NOMO-1 treated with dmso at 0.1 percent for 144 hours (cell line): Measurements from ENCODE around the gene PET100.
A peak's percentile ranks its signal among the peaks of the same experiment; 100 is the strongest.

Source experiments
- DNase-seq: peaks from one replicate; lab custom pipeline; 2025; ENCODE audit not compliant: unreplicated experiment; lab: John Stamatoyannopoulos, UW

Gene PET100, protein sequence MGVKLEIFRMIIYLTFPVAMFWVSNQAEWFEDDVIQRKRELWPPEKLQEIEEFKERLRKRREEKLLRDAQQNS

DNA sequence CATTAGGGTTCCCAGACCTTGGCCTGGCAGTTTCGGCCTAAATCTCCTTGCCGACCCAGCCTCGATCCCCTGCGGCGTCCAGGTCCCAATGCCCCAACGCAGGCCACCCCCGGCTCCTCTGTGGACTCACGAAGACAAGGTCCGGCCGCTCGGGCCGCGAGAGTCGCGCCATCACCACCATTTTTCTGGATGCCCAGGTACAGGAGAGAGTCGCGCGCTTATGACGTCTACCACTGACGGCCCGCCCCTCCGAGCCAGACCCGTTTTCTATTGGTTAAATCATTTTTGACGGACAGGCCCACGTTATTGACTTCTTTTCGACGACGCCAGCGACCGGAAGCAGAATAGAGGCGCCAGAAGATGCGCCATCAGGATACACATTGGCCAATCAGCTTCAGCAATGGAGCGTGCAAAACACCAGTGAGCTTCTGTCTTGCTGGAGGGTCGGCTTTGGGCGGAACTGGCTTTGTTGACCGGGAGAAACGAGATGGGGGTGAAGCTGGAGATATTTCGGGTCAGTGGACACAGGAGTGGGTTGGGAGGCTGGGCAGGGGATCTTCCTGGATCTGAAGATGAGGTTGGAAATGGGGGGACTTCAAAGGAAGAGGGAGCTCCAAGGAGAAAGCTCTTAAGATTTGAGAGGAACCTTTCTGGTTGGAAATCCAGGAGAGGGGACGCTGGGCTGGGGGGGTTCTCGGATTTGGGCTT, at the start of gene PET100, which contains the start of gene XAB2:
Gene PET100, plus strand, starts transcription at position 447 of the 708 bp plus-strand sequence. Its CDS starts 41 bp downstream, at position 488.
Gene XAB2, minus strand, starts transcription at position 199 of the 708 bp plus-strand sequence. Its CDS starts 18 bp downstream, at position 181.
- peak; percentile 96 for DNase-seq

DNA sequence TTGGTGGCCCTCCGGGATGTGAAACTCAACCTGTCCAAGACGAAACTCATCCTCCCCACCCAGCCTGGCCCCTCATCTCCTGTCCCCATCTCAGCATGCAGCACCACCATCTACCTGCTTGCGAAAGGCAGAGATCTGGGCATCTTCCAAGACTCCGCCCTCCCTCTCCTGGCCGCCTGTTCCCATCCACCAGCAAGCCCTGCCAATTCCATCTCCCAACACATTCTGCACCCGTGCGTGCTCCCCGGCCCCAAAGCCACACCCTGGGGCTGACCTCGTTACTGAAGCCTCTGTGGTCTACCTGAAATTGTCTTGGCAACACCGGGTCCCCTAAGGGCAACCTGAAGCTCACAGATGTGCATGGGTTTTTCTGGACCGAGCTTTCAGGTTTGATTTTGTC, 47.1 kb upstream of the PET100 start:
- no peak for DNase-seq

DNA sequence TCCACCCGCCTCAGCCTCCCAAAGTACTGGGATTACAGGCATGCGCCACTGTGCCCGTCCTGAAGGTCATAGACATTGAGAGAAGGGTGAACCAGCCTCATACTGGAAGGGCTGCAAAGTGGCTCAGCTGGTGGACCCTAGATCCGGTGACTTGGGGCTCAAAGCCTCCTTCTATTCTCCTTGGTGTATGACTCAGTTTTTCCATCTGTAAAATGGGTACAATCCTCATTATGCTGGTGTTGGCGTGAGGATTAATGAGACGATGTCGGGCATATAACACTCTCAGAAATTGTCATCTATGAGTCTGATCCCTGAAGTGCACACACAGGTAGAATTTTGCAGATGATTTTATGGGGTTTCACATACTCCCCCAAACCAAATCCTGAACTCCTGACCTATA, 39.8 kb upstream of the PET100 start:
- no peak for DNase-seq

DNA sequence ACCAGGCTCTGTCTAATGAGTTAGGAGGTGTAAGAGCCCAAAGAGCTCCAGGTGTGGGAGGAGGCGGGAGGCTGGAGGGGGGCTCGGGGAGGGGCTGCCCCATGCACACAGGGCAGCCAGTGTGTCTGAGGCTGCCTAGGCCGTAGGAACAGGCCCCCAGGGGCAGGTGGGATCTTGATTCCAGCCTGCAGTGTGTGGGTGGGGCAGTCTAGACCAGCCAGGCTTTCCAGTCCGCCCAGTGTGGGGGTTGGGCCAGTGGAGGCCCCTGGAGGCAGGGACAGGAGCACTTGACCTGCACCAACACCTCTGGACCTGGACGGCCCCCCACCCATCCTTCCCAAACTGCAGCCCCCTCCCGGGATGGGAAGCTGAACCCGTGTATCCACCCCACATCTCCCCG, 39.3 kb upstream of the PET100 start:
- no peak for DNase-seq

DNA sequence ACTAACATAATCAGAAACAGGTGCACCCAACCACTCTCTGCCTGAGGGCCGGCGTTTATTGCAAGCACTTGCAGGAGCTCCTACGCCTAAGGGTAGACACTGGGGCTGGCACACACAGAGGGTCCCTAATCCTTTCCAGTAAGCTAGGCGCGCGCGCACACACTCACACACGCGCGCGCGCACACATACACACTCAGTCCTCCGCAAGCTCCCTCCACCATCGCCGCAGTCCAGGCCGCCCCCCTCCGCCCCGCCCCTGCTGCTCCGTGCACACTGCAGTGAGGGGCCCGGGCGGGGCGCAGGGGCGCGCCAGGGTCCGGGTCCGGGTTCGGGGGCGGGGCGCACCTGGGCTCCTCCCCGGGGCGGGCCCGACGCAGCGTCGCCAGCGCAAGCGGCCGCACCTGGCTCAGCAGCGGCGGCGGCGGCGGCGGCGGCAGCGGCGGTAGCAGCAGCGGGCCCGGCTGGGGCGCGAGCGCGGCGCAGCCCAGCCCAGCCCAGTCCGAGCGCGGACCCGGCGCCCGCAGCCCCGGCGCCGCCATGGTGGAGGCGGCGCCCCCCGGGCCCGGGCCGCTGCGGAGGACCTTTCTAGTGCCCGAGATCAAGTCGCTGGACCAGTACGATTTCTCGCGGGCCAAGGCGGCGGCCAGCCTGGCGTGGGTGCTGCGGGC, 34.0 kb upstream of the PET100 start, which contains the start of gene CAMSAP3:
Gene CAMSAP3, plus strand, starts transcription at position 398 of the 668 bp plus-strand sequence. Its CDS starts 140 bp downstream, at position 538.
- DNase-seq = peak; percentile 20

DNA sequence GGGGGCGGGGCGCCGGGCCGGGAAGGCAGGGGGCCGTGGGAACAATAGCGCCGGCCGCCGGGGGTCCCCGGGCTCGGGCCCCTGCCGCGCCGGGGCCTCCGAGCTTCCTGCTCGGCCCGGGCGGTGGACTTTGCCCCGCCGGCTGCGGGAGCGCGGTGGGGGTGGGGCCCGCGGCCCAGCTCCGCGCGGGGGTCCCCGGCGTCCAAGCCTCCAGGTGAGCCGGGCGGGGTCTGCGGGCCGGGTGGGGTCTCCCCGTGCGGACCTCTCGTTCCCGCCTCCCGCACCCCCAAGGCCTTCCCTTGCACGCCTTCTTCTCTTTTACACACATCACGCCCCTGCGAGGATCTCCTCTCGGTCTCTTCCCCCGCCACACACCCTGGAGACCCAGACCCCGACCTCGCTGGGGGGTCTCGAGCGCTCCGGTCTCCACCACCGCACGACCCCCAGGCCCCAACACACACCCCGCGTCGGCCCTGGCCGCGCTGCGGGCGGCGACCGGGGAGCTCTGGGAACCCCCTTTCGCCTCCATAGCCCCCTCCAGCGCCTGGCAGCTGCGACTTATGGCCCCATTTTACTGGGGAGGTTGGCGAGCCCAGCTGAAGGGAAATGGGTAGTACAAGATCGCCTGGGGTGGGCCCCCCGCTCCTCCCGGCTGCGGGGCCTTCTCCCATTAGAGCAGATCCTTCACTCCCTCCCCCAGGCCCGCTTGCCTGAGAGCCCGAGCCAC, 33.2 kb upstream of the PET100 start:
- no peak for DNase-seq

DNA sequence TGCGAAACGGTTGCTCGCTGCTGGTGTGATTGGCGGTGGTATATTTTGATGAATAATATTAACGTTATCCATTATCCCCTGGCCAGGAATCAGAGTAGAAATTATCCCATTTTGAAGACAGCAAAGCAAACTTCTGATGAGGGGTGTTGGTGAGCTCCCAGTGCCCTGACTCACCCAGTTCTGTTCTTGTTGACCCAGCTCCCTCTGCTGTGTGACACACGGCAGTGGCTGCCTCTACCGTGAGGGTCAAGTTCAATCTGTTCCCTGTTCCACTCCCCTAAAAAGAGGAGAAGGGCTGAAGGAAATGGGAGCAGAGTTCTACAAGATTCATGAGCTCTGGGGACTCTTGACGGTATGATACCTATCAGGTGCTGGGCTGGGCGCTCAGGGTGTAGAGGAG, 31.9 kb upstream of the PET100 start:
- DNase-seq = no peak

DNA sequence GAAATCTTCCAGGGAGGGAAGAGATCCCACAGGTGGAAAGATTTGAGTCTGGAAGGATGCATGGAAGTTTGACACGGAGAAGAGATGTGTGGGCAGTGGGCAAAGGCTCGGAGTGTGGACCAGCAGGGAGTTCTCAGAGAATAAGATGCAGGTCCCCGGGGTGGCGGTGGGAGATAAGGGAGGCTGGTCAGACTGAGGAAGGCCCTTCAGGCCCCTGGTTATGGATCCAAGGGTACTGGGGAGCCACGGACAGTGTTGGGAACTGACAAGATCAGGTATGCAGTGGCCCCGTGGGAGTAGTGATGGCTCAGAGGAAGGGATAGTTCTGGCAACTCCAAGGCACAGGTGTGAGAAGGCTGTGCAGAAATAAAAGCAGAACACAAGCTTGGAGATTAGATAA, 31.4 kb upstream of the PET100 start:
- no peak for DNase-seq

DNA sequence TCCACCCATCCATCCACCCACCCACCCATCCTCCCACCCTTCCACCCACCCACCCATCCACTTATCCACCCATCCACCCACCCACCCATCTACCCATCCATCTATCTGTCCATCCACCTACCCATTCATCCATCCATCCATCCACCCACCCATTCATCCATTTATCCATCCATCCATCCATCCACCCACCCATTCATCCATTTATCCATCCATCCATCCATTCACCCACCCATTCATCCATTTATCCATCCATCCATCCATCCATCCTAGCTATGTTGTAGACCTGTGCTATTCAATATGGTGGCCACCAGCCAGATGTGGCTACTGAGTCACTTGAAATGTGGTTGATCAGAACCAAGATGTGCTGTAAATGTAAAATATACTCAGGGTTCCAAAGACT, 28.9 kb upstream of the PET100 start:
- DNase-seq = no peak

DNA sequence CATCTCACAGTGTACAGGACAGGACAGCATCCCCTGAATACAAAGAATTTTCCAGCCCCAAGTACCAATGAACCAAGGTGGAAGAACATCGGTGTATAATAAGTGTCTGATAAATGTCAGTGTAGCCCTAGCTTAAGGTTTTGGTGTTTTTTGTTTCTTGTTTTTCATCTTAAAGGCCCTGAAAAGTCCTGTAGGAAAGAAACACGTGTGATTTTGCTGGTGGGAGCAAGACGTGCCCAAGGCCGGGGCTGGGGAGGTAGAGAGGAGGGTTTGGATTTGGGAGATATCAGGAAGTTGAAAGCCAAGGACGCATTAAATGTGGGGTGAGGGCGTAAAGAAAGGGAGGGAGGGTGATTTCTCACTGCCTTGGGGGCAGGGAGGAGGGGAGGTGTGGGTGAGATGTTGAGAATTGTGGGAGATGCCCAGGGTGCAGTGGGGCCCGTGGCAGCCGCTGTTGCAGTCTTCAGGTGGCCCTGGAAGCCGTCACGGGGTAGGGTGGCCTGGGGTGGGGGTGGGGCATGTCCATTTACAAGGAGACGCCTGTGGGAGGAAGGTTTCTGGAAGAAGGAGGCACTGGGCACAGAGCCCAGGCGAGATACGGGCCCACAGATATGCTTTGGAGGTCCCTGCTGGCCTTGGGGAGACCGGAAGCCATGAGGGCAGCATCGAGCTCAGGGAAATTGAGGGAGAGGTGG, 27.2 kb upstream of the PET100 start:
- DNase-seq = no peak

DNA sequence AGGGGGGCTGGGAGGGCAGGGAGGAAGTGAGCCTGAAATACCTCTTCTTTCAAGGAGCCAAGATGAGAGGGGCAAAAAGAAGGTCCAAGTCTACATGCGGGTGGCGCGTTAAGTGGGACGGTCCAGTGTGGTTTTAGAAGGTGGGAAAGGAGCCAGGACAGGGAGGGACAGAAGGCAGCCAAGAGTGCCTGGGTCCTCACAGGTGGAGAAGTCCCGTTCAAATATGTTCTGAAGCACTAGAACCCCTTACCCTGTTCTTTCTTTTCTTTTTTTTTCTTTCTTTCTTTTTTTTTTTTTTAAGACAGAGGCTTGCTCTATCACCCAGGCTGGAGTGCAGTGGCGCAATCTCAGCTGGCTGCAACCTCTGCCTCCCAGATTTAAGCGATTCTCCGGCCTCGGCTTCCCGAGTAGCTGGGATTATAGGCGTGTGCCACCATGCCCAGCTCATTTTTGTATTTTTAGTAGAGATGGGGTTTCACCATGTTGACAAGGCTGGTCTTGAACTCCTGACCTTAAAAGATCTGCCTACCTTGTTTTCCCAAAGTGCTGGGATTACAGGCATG, 26.6 kb upstream of the PET100 start:
- no peak for DNase-seq

DNA sequence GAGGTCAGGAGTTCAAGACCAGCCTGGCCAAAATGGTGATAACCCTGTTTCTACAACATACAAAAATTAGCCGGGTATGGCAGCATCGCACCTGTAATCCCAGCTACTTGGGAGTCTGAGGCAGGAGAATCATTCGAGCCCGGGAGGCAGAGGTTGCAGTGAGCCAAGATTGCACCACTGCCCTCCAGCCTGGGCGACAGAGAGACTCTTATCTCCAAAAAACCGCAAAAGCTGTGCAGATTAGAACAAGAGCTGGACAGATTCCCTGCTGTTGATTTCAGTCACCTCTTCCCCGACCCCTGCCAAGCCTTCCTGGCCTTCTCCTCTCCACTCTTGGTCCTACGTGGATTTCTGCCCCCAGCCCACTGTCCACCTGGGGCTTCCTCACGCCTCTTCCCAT, 25.7 kb upstream of the PET100 start:
- no peak for DNase-seq

DNA sequence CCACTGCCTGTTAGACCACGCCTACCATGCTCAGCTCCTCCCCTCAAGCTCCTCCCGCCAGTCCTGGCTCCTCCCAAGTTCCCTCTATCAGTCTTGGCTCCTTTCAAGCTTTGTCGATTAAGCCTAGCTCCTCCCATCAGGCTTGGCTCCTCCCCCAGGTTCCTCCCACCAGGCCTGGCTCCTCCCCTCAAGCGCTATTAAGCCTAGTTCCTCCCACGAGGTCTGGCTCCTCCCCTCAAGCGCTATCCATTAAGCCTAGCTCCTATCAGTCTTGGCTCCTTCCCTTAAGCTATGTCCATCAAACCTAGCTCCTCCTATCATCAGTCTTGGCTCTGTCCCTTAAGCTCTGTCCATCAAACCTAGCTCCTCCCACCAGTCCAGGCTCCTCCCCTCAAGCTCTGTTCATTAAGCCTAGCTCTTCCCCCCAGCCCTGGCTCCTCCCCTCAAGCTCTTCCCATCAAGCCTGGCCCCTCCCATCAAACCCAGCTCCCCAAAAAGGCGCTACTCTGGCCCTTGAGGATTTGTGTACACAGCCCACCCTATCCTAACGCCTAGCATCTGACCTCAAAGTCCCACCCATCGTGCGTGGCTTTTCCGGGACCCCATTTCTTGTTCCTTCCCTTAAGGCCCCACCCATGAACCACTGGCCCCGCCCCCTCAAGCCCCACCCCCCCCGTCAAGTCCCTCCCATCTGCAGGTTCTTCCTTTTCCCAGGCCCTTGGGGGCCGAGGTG, 23.9 kb upstream of the PET100 start:
- DNase-seq = no peak

DNA sequence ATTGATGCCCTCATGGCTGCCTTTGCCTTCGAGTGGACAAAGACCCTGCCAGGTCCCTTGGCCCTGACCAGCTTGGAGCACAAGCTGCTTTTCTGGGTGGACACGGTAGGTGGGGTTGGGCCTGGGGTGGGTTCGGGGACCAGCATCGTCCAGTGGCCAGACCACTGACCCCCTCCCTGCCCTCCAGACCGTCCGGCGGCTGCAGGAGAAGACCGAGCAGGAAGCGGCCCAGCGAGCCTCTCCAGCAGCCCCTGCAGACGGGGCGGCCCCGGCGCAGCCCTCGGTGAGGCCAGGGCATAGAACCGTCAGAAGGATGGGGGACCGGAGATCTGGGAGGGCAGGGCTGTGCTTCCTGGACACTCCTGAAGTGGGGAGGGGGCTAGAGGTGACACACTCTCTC, 23.3 kb upstream of the PET100 start:
- DNase-seq = no peak

DNA sequence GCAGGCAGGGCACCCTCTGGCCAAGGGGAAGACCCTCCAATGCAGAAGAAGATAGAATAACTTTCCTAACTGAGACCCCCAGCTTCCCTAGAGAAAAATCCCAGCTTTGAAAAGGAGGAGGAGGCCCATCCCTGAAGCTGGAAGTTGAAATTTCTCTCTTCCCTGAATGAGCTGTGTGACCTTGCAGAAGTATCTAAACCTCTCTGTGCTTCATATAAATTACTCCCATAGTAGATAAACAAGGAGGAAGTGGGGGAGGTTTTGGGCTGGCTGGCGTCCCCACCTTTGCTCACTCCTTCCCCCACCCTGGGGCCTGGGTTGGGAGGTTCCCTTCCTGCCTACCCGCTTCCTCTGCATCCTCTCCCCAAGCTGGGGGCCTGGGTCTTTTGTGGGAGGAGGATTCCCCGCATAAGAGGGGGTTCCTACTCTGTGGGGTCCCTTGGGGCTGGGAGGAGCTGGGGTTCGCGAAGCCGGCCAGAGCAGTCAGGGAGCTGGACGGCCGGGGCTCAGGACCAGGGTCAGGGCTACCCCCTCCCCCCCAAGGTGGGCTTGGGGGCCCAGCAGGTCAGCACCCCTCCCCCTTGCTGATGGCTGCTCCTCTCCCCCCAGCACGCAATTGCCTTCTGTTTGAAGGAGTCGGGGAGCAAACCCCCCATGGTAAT, 22.2 kb upstream of the PET100 start:
- no peak for DNase-seq

DNA sequence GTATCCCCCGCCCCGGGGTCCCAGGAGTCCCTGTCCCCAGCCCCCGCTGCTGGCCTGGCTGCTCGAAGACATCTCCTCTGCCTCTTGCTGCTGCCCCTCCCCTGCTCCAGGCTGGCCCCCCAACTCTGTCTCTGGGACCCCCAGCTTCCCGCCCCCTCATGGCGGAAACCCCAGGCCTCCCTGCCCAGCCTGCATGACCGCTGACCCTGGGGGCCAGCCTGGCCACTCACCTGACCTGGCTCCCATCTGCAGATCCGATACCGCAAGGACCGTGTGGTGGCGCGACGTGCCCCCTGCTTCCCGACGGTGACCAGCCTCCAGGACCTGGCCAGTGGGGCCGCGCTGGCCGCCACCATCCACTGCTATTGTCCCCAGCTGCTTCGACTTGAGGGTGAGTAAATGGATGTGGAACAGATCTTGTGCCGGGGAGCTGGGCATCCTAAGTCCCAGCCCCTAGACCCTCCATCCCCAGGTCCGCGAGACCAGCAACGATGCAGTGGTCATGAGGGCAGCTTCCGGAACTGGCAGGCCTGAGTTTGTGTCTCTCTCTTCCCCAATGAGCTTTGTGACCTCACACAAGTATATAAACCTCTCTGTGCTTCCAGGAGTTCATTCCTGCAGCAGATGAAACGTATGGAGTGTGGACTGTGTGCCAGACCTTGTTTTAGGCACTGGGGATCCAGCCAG, 21.6 kb upstream of the PET100 start:
- DNase-seq = no peak

DNA sequence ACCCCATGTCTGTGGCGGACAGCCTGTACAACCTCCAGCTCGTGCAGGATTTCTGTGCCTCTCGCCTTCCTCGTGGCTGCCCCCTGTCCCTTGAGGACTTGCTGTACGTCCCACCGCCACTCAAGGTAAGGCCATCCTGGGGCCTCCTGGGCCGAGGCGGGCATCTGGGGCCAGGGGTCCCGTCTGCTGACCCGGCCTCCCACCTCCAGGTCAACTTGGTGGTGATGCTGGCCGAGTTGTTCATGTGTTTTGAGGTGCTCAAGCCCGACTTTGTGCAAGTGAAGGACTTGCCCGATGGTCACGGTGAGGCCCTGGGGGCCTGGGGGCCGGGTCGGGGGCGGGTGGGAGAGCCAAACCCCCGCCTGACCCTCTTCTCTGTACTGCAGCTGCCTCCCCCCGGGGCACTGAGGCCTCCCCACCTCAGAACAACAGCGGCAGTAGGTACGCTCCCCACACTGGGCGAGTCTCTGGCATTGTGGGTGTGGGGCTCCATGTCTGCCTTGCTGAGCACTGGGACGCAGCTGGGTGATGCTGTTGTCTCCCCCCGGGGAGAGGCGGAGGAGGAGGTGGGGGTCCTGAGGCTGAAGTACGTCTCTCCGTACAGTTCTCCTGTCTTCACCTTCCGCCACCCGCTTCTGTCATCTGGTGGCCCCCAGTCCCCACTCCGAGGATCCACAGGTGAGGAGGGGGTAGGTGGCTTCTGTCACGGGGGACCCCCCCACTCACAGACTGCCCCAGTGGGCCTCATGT, 18.9 kb upstream of the PET100 start:
- DNase-seq = no peak

DNA sequence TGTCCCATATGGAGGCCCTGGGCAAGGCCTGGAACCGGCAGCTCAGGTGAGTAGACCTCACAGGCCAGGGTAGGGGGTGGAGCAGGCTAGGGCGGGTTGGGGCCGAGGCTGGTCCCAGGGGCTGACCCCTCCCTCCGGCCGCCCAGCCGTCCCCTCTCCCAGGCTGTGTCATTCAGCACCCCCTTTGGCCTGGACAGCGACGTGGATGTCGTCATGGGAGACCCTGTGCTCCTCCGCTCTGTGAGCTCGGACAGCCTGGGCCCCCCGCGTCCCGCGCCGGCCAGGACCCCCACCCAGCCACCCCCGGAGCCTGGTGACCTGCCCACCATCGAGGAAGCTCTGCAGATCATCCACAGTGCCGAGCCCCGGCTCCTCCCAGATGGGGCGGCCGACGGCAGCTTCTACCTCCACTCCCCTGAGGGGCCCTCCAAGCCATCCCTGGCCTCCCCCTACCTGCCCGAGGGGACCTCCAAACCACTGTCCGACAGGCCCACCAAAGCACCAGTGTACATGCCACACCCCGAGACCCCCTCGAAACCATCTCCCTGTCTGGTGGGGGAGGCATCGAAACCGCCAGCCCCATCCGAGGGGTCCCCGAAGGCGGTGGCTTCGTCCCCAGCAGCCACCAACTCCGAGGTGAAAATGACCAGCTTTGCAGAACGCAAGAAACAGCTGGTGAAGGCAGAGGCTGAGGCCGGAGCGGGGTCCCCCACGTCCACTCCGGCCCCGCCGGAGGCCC, 17.9 kb upstream of the PET100 start:
- DNase-seq = no peak
